ENCODE measurements around the gene EVC2. TPM values are rescaled to one million over a fixed set of nuclear protein-coding genes. Genes with fewer than 3 reads are reported as not detected.

Gene EVC2
- total RNA-seq, 1 experiment from 2014 or later = 7.8 TPM

GRCh38 chr4:5732158-5732557 lies 23.8 kb upstream of the EVC2 start:
- H3K4ac ChIP-seq (ENCODE audit: low read depth, low read length) = no peak overlapping the region
- H3K14ac ChIP-seq (ENCODE audit: insufficient read depth, low read length) = no peak overlapping the region
- no peak overlapping the region for H3K27ac ChIP-seq (ENCODE audit: insufficient read length, low read depth, low read length)
- H2BK5ac ChIP-seq (ENCODE audit: insufficient read length, low read length) = no peak overlapping the region
- no CpG with 5 or more reads among the region's 10 CpGs for WGBS (ENCODE audit: extremely low coverage, insufficient read length, low lambda C conversion rate)
- H3T11ph ChIP-seq (ENCODE audit: low read length) = no peak overlapping the region
- TF ChIP-seq CTCF (conservative IDR thresholded peaks at IDR 0.05) = no peak
- Mint-ChIP-seq H3K27ac (no peak overlapping the region), H3K9me3 (no peaks in the 10 kb centered on the region), H3K36me3 (ENCODE audit: insufficient read depth in 1 of 3, low read depth in 3 of 3) (peaks cover 14 to 53% (median 28%) of the 10 kb centered on the region in 3 experiments), H3K4me3 (no peak overlapping the region), H3K27me3 (ENCODE audit: low read depth) (no peaks in the 10 kb centered on the region; the same call in none of the 2 replicates), H3K4me1 (0 out of 4 replicates have a peak, but pooled peaks cover 0 to 4% of the 10 kb centered on the region in 2 experiments)
- no peak overlapping the region for H3K56ac ChIP-seq (ENCODE audit: insufficient read length, low read depth, low read length)
- no peaks in the 10 kb centered on the region for H3K79me2 ChIP-seq (ENCODE audit: insufficient read depth, low read length)
- H3K4me1 ChIP-seq (ENCODE audit: insufficient read depth, low read length) = no peaks in the 10 kb centered on the region; the same call in 1 of the 2 replicates
- no peak overlapping the region for H2BK15ac ChIP-seq (ENCODE audit: low read depth, low read length)
- H3K23me2 ChIP-seq (ENCODE audit: insufficient read length, low read depth, low read length, poor library complexity, severe bottlenecking) = no peaks in the 10 kb centered on the region
- no peak overlapping the region for H4K5ac ChIP-seq (ENCODE audit: insufficient read length, low read depth, low read length)
- no peak overlapping the region for H4K91ac ChIP-seq (ENCODE audit: insufficient read length, low read depth, low read length)
- H2BK120ac ChIP-seq (ENCODE audit: low read depth, low read length, poor library complexity, severe bottlenecking) = no peak overlapping the region
- no peak overlapping the region for H3K4me2 ChIP-seq (ENCODE audit: insufficient read depth, insufficient read length, low read length)
- H2BK20ac ChIP-seq (ENCODE audit: low read depth, low read length, poor library complexity, severe bottlenecking) = no peak overlapping the region
- no peaks in the 10 kb centered on the region for H3K27me3 ChIP-seq (ENCODE audit: insufficient read depth, low read length)
- no peak overlapping the region for H3K9ac ChIP-seq (ENCODE audit: extremely low read depth, insufficient read length, low read length)
- H3K9me3 ChIP-seq (ENCODE audit: control insufficient read depth, low read depth, low read length) = no peaks in the 10 kb centered on the region
- H2BK12ac ChIP-seq (ENCODE audit: insufficient read length, low read depth, low read length) = no peak overlapping the region
- DNase-seq = no peak
- no peak overlapping the region for H4K8ac ChIP-seq (replicated peaks; ENCODE audit: insufficient read length, low read depth, low read length)
- H3K23ac ChIP-seq (ENCODE audit: insufficient read length, low read depth, low read length) = no peak overlapping the region
- no peak overlapping the region for H2AFZ ChIP-seq (ENCODE audit: low read length)
- H2AK5ac ChIP-seq (ENCODE audit: insufficient read length, low read length) = no peak overlapping the region
- no peaks in the 10 kb centered on the region for H3K79me1 ChIP-seq (ENCODE audit: insufficient read depth, low read depth, low read length, poor library complexity, severe bottlenecking)
- H3K18ac ChIP-seq (ENCODE audit: insufficient read length, low read depth, low read length) = no peak overlapping the region
- no peaks in the 10 kb centered on the region for H4K20me1 ChIP-seq (ENCODE audit: control insufficient read depth, insufficient read depth, insufficient read length)
